Esophagus muscularis mucosa (tissue), 3 donors: ENCODE data around the gene PIK3R6.

ENCODE experiments used
- CTCF ChIP-seq, 3 experiments: fragments of 200-600 bp in 2 of 3; fragments of 450-650 bp in 1 of 3; sonication (generic) in 2 of 3; IDR thresholded peaks; one replicate each; pipeline ENCODE4 v1.5.1; 2017 to 2019; ENCODE audit warnings: antibody characterized with exemption in 3 of 3, mild to moderate bottlenecking in 2 of 3, moderate library complexity in 1 of 3
- POLR2A ChIP-seq: fragments of 450-650 bp; IDR thresholded peaks from one replicate; pipeline ENCODE4 v1.6.1; 2017; ENCODE audit warnings: antibody characterized with exemption, moderate library complexity, mild to moderate bottlenecking, low read depth
- POLR2AphosphoS5 ChIP-seq, 2 donors: sonication (generic); formaldehyde crosslinking; IDR thresholded peaks; one replicate each; pipeline ENCODE4 v1.6.1; 2017; ENCODE audit warnings: antibody characterized with exemption in 2 of 2

GRCh38 chr17:8914554-8914953, 47.1 kb upstream of the PIK3R6 start:
- TF ChIP-seq POLR2A (no peak), CTCF (IDR thresholded peaks at IDR 0.05) (no peak), POLR2AphosphoS5 (IDR thresholded peaks at IDR 0.05) (no peak)
